ENCODE data around the gene NFIX. TPM values are rescaled to one million over a fixed set of nuclear protein-coding genes. Genes with fewer than 3 reads are reported as not detected.

NFIX gene
- total and polyA plus RNA-seq, 9 donors: 30.3 to 256 (median 217) TPM

DNA sequence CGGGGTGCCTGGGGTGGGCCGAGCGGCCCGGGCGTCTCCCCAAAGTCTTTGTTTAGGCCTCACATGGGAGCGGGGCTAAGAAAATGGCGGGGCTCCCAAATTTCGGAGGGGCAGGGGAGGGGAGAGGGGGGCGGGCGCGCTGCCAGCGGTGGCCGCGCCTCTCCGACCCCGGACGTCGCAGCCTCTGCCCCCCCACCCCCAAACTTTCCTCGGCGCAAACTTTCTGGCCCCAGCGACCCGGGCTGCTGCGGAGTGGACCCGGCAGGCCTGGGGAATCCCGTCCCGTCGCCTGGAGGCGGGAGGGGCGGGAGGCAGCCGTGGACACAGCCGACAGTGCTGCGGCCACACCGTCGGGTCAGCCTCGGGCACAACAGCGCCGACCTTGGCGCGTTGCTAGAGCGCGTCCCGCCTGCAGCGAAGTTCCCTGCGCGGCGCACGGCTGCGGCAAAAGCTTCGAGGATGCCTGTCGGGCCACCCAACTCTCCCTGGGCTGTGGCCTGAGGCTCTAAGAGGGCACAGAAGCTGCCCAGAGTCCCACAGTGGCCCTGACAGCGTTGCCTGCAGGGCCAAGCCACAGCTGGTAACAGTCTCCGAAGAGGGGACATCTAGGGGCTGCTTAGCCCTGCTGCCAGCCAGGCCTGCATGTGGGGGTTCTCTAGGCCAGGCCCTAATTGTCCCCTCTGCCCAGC is 1.3 kb downstream of the NFIX start:
- TF ChIP-seq CTCF (IDR thresholded peaks at IDR 0.05) (no peak), POLR2A (IDR thresholded peaks at IDR 0.05) (no peak), EP300 (IDR thresholded peaks at IDR 0.05) (no peak)
- DNase-seq: peak; percentile 51 to 77 (median 65)
- Histone ChIP-seq H3K4me1 (ENCODE audit: insufficient read depth) (peaks cover 18% of the 10 kb centered on the region), H3K4me3 (peak overlapping the region; percentile 74), H3K27ac (peak overlapping the region; percentile 78 to 92), H3K27me3 (no peaks in the 10 kb centered on the region), H3K9me3 (no peaks in the 10 kb centered on the region), H3K36me3 (no peaks in the 10 kb centered on the region)
- intact Hi-C loops (cut with DNase I): loop anchor here in 1 of 4 donors (5.0 kb wide), 1 partner anchor 956 kb away; the partner anchor contains the start of gene DCAF15
- WGBS, 3 donors: 1 to 16% (median 3%) methylated on average over 29 to 52 of the region's 52 CpGs

- H3K36me3 ChIP-seq: no peaks in the 10 kb centered on the region
- no peaks in the 10 kb centered on the region for H3K27me3 ChIP-seq
- peak in 3 of 5 donors; percentile 38 to 50 (median 42) for DNase-seq
- TF ChIP-seq CTCF (IDR thresholded peaks at IDR 0.05) (no peak), POLR2A (IDR thresholded peaks at IDR 0.05) (no peak), EP300 (IDR thresholded peaks at IDR 0.05) (no peak)
- peaks cover 18% of the 10 kb centered on the region for H3K4me1 ChIP-seq (ENCODE audit: insufficient read depth)
- H3K9me3 ChIP-seq: no peaks in the 10 kb centered on the region
- 43 to 54% (median 51%) methylated on average over 25 of the region's 25 CpGs for WGBS, 3 donors
- H3K4me3 ChIP-seq: peak overlapping the region; percentile 74
- intact Hi-C loops (cut with DNase I): loop anchor here in 1 of 4 donors (5.0 kb wide), 1 partner anchor 955 kb away; the partner anchor contains the start of gene DCAF15
- H3K27ac ChIP-seq: peak overlapping the region; percentile 78 to 92
These were observed 2.1 kb downstream of the NFIX start for GRCh38 chr19:12997179-12997966.

GRCh38 chr19:12997967-12998940 is 3.0 kb downstream of the NFIX start:
- Histone ChIP-seq H3K36me3 (no peaks in the 10 kb centered on the region), H3K4me3 (peak overlapping the region; percentile 74), H3K4me1 (ENCODE audit: insufficient read depth) (peaks cover 26% of the 10 kb centered on the region), H3K27me3 (no peaks in the 10 kb centered on the region), H3K9me3 (no peaks in the 10 kb centered on the region), H3K27ac (peak overlapping the region; percentile 78 to 92)
- DNase-seq: peak in 4 of 5 donors; percentile 36 to 45 (median 40)
- intact Hi-C loops (cut with DNase I): loop anchor here in 1 of 4 donors (5.0 kb wide), 1 partner anchor 954 kb away; the partner anchor contains the start of gene DCAF15
- 49 to 63% (median 62%) methylated on average over 32 of the region's 32 CpGs for WGBS, 3 donors
- TF ChIP-seq POLR2A (IDR thresholded peaks at IDR 0.05) (no peak), CTCF (IDR thresholded peaks at IDR 0.05) (no peak), EP300 (IDR thresholded peaks at IDR 0.05) (no peak)

GRCh38 chr19:13001166-13001501 is 5.9 kb downstream of the NFIX start:
- intact Hi-C loops (cut with DNase I): loop anchor here in 1 of 4 donors (10.0 kb wide), 1 partner anchor 54 kb away; no protein-coding TSS in a partner anchor
- no peak for TF ChIP-seq CTCF (IDR thresholded peaks at IDR 0.05)
- peak in 4 of 5 donors; percentile 36 to 52 (median 48) for DNase-seq
- Histone ChIP-seq H3K4me3 (no peak overlapping the region), H3K27me3 (no peaks in the 10 kb centered on the region), H3K9me3 (no peaks in the 10 kb centered on the region), H3K4me1 (ENCODE audit: insufficient read depth) (peaks cover 26% of the 10 kb centered on the region), H3K27ac (peak overlapping the region; percentile 32 to 83), H3K36me3 (no peaks in the 10 kb centered on the region)
- 53 to 69% (median 65%) methylated on average over 19 of the region's 19 CpGs for WGBS, 3 donors

All from ovary (tissue), 9 donors.